Measurements from ENCODE around the gene DCK. TPM values are rescaled to one million over a fixed set of nuclear protein-coding genes. Genes with fewer than 3 reads are reported as not detected.

Gene DCK
- total and polyA plus RNA-seq, 5 donors, result 4.7 to 8.6 (median 6.9) TPM

DNA sequence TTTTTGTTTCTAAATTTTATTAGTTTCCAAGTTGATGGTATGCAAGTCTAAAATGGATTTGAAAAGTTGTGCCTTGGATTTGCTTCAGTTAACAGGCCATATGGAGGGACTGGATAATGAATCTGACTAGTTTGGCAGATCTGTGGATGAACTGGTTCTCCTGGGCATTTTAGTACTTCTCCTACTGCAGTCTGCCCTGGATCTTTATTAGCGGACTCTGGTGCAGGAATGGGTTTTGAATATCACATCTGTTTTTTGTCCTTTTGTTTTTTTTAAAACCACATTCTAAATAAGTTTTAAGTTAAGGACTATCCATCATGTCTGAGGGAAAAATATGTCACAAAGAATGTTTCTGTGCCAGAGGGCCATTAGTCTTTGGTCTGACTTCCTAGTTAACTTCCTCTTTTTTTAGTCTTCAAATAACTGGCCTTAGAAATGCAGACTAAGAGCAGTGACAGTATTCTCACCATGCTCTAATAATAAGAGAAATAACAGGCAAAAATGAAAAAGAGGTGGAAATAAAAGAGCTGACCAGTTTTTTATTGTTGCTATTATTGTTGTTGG is 13.9 kb upstream of the DCK start:
- Histone ChIP-seq H3K4me1 (ENCODE audit: control insufficient read depth, insufficient read depth, low read length) (no peaks in the 10 kb centered on the region), H3K9me3 (ENCODE audit: control insufficient read depth, low read length) (no peaks in the 10 kb centered on the region), H3K27me3 (ENCODE audit: control insufficient read depth, insufficient read depth) (no peaks in the 10 kb centered on the region), H3K27ac (ENCODE audit: low read length) (no peak overlapping the region), H3K4me3 (ENCODE audit: low read length) (no peak overlapping the region)
- DNase-seq (no peak), ATAC-seq (no peak)
- intact Hi-C loops (cut with DNase I), result no loop called here
- WGBS, result 73% methylated on average over 1 of the region's 1 CpG

DNA sequence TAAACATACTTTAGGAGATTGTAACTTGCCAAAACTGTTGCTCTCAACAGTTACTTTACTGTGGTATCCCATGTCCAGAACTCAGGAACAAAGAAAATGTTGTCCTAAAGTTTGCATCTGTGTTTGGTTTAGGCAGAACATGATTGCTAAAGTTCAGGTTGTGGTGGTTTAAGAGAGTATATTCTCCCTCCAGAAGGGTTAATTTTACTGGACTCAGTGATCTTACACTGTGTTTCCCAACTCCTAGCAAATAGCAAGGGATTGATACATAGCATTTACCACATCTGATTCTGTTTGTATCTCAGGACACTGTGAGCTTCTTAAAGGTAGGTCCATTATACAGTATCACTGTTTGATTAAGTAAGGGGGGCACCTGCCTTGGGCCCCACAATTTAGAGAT is 13.3 kb upstream of the DCK start:
- H3K27ac ChIP-seq (ENCODE audit: low read length), result no peak overlapping the region
- no peaks in the 10 kb centered on the region for H3K4me1 ChIP-seq (ENCODE audit: control insufficient read depth, insufficient read depth, low read length)
- H3K9me3 ChIP-seq (ENCODE audit: control insufficient read depth, low read length), result no peaks in the 10 kb centered on the region
- H3K4me3 ChIP-seq (ENCODE audit: low read length), result no peak overlapping the region
- no peaks in the 10 kb centered on the region for H3K27me3 ChIP-seq (ENCODE audit: control insufficient read depth, insufficient read depth)
- intact Hi-C loops (cut with DNase I), result no loop called here
- DNase-seq (no peak), ATAC-seq (no peak)

GRCh38 chr4:70984106-70984505 is 9.3 kb upstream of the DCK start:
- Histone ChIP-seq H3K27ac (ENCODE audit: low read length) (no peak overlapping the region), H3K4me1 (ENCODE audit: control insufficient read depth, insufficient read depth, low read length) (no peaks in the 10 kb centered on the region), H3K9me3 (ENCODE audit: control insufficient read depth, low read length) (no peaks in the 10 kb centered on the region), H3K27me3 (ENCODE audit: control insufficient read depth, insufficient read depth) (no peaks in the 10 kb centered on the region), H3K4me3 (ENCODE audit: low read length) (no peak overlapping the region)
- intact Hi-C loops (cut with DNase I), result no loop called here
- no peak for DNase-seq
- no peak for ATAC-seq

DNA sequence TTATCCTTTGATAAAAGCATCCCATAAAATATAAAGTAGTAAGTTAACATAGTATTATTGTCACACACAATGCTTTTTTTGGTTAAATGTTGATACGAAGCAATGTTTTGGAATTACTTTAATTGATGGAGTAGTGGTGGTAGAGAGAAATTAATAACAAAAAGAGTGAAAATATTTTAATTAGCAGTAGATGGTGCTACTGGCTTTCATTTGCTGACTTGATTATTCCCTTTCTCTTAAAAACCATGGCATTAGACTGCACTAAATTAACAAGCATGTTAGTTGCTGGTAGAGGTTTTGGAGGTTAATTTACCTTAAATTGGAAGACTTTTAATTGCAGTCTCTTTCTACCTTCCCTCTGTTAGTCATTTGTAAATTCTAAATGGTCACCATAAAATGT is 8.9 kb upstream of the DCK start:
- H3K4me1 ChIP-seq (ENCODE audit: control insufficient read depth, insufficient read depth, low read length), result no peaks in the 10 kb centered on the region
- no peaks in the 10 kb centered on the region for H3K9me3 ChIP-seq (ENCODE audit: control insufficient read depth, low read length)
- WGBS, result 90% methylated on average over 1 of the region's 1 CpG
- intact Hi-C loops (cut with DNase I), result no loop called here
- ATAC-seq (no peak), DNase-seq (no peak)
- H3K27me3 ChIP-seq (ENCODE audit: control insufficient read depth, insufficient read depth), result no peaks in the 10 kb centered on the region
- H3K27ac ChIP-seq (ENCODE audit: low read length), result no peak overlapping the region
- H3K4me3 ChIP-seq (ENCODE audit: low read length), result no peak overlapping the region

DNA sequence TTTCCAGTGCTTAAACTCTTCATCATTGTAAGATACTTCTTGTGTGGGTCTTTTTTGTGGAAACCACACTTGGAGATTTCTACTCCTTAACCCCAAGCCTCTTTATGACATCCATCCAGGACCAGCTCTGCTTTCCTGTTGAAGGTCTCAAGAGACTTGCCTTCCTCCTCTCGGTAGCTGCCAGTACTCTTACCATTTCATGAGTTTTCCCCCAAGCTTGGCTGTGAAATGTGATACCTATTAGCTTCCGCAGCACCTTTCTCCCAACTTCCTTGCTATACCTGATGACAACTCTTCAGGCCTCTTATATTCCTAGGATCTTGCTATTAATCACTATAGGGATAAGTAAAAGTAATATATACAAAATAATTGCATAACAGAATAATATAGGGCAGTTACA is 1.9 kb upstream of the DCK start:
- Histone ChIP-seq H3K27me3 (ENCODE audit: control insufficient read depth, insufficient read depth) (no peaks in the 10 kb centered on the region), H3K4me1 (ENCODE audit: control insufficient read depth, insufficient read depth, low read length) (peaks cover 3% of the 10 kb centered on the region), H3K4me3 (ENCODE audit: low read length) (no peak overlapping the region), H3K9me3 (ENCODE audit: control insufficient read depth, low read length) (no peaks in the 10 kb centered on the region), H3K27ac (ENCODE audit: low read length) (no peak overlapping the region)
- intact Hi-C loops (cut with DNase I), result loop anchor here in 3 of 4 donors (10.0 kb wide), 2 partner anchors 147 to 157 kb away; partner anchors contain the start of gene GRSF1 (in 2 of the 3)
- ATAC-seq (no peak), DNase-seq (no peak)
- WGBS, result 76% methylated on average over 2 of the region's 2 CpGs

GRCh38 chr4:70992391-70992881 is 1.0 kb upstream of the DCK start:
- intact Hi-C loops (cut with DNase I), result loop anchor here in 3 of 4 donors (10.0 kb wide), 2 partner anchors 148 to 158 kb away; partner anchors contain the start of gene GRSF1 (in 2 of the 3)
- ATAC-seq (no peak), DNase-seq (no peak)
- peak overlapping the region; percentile 80 for H3K4me3 ChIP-seq (ENCODE audit: low read length)
- H3K4me1 ChIP-seq (ENCODE audit: control insufficient read depth, insufficient read depth, low read length), result peaks cover 3% of the 10 kb centered on the region
- peak overlapping the region; percentile 84 for H3K27ac ChIP-seq (ENCODE audit: low read length)
- no peaks in the 10 kb centered on the region for H3K27me3 ChIP-seq (ENCODE audit: control insufficient read depth, insufficient read depth)
- no peaks in the 10 kb centered on the region for H3K9me3 ChIP-seq (ENCODE audit: control insufficient read depth, low read length)
- WGBS, result 73% methylated on average over 5 of the region's 5 CpGs

DNA sequence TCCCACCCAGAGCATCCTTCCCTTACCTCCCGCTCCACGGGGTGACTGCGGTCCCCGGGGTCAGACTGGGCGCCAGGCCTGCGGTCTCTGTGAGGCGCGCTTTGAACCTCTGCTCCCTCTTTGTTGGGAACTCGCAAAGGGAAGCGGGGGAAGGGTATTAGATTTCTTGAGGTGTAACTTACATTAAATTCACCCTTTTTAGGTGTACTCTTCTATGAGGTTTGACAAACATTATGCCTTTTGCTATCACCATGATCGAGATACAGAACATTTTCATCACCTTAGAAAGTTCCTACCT is 569 bp downstream of the DCK start:
- peaks cover 3% of the 10 kb centered on the region for H3K4me1 ChIP-seq (ENCODE audit: control insufficient read depth, insufficient read depth, low read length)
- H3K27ac ChIP-seq (ENCODE audit: low read length), result peak overlapping the region; percentile 49
- H3K9me3 ChIP-seq (ENCODE audit: control insufficient read depth, low read length), result no peaks in the 10 kb centered on the region
- 2% methylated on average over 11 of the region's 11 CpGs for WGBS
- intact Hi-C loops (cut with DNase I), result loop anchor here in 3 of 4 donors (10.0 kb wide), 2 partner anchors 149 to 159 kb away; partner anchors contain the start of gene GRSF1 (in 2 of the 3)
- ATAC-seq (no peak), DNase-seq (no peak)
- H3K27me3 ChIP-seq (ENCODE audit: control insufficient read depth, insufficient read depth), result no peaks in the 10 kb centered on the region
- peak overlapping the region; percentile 80 for H3K4me3 ChIP-seq (ENCODE audit: low read length)

GRCh38 chr4:70994387-70995099 is 1.1 kb downstream of the DCK start:
- H3K27ac ChIP-seq (ENCODE audit: low read length), result no peak overlapping the region
- ATAC-seq (no peak), DNase-seq (no peak)
- H3K27me3 ChIP-seq (ENCODE audit: control insufficient read depth, insufficient read depth), result no peaks in the 10 kb centered on the region
- WGBS, result 73% methylated on average over 10 of the region's 10 CpGs
- H3K4me1 ChIP-seq (ENCODE audit: control insufficient read depth, insufficient read depth, low read length), result peaks cover 3% of the 10 kb centered on the region
- H3K4me3 ChIP-seq (ENCODE audit: low read length), result peak overlapping the region; percentile 80
- H3K9me3 ChIP-seq (ENCODE audit: control insufficient read depth, low read length), result no peaks in the 10 kb centered on the region
- intact Hi-C loops (cut with DNase I), result loop anchor here in 3 of 4 donors (10.0 kb wide), 2 partner anchors 150 to 160 kb away; partner anchors contain the start of gene GRSF1 (in 2 of the 3)

GRCh38 chr4:70996018-70996360 is 2.5 kb downstream of the DCK start:
- intact Hi-C loops (cut with DNase I), result loop anchor here in 3 of 4 donors (10.0 kb wide), 2 partner anchors 151 to 161 kb away; partner anchors contain the start of gene GRSF1 (in 2 of the 3)
- H3K4me3 ChIP-seq (ENCODE audit: low read length), result no peak overlapping the region

DNA sequence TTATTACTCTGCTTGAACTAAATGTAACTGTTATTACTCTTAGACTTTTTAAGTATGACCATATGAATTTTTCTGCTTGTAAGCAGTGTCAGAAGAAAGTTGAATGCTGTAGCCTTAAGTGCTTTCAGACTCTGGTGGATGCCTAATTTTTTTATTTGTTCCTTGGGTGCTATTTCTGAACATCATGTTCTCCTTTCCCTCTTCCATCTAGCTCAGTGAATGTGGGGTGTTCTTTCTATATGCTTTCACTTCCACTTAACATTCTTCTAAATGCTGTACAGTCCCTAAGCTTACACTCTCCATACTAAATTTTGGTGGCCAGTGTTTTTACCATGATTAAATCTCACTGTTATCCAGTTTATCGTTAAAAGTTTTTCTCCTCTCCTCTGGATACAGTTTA is 3.6 kb downstream of the DCK start:
- H3K4me1 ChIP-seq (ENCODE audit: control insufficient read depth, insufficient read depth, low read length), result peaks cover 3% of the 10 kb centered on the region
- intact Hi-C loops (cut with DNase I), result loop anchor here in 3 of 4 donors (10.0 kb wide), 2 partner anchors 152 to 162 kb away; partner anchors contain the start of gene GRSF1 (in 2 of the 3)

More at GRCh38 chr4:70996018-70996360, 2.5 kb downstream of the DCK start:
- Histone ChIP-seq H3K9me3 (ENCODE audit: control insufficient read depth, low read length) (no peaks in the 10 kb centered on the region), H3K4me1 (ENCODE audit: control insufficient read depth, insufficient read depth, low read length) (peaks cover 3% of the 10 kb centered on the region), H3K27ac (ENCODE audit: low read length) (no peak overlapping the region), H3K27me3 (ENCODE audit: control insufficient read depth, insufficient read depth) (no peaks in the 10 kb centered on the region)
- ATAC-seq, result no peak
- no peak for DNase-seq
- 62% methylated on average over 4 of the region's 4 CpGs for WGBS

GRCh38 chr4:70997546-70997945 is 4.1 kb downstream of the DCK start:
- intact Hi-C loops (cut with DNase I), result loop anchor here in 3 of 4 donors (10.0 kb wide), 2 partner anchors 153 to 163 kb away; partner anchors contain the start of gene GRSF1 (in 2 of the 3)
- no peak for DNase-seq
- Histone ChIP-seq H3K27ac (ENCODE audit: low read length) (no peak overlapping the region), H3K4me3 (ENCODE audit: low read length) (no peak overlapping the region), H3K9me3 (ENCODE audit: control insufficient read depth, low read length) (no peaks in the 10 kb centered on the region), H3K4me1 (ENCODE audit: control insufficient read depth, insufficient read depth, low read length) (peaks cover 3% of the 10 kb centered on the region), H3K27me3 (ENCODE audit: control insufficient read depth, insufficient read depth) (no peaks in the 10 kb centered on the region)
- no peak for ATAC-seq
- WGBS, result 58% methylated on average over 2 of the region's 2 CpGs

More for the DNA sequence above, 3.6 kb downstream of the DCK start:
- H3K27ac ChIP-seq (ENCODE audit: low read length), result no peak overlapping the region
- H3K27me3 ChIP-seq (ENCODE audit: control insufficient read depth, insufficient read depth), result no peaks in the 10 kb centered on the region
- DNase-seq (no peak), ATAC-seq (no peak)
- no peak overlapping the region for H3K4me3 ChIP-seq (ENCODE audit: low read length)
- no peaks in the 10 kb centered on the region for H3K9me3 ChIP-seq (ENCODE audit: control insufficient read depth, low read length)
- 81% methylated on average over 1 of the region's 1 CpG for WGBS

Data from right cardiac atrium (tissue), 5 donors.